ENCODE measurements around the gene CCDC12.

CCDC12 gene

GRCh38 chr3:46921041-46921440, 55.5 kb downstream of the CCDC12 start:
- no peak overlapping the region for H3K9ac ChIP-seq (ENCODE audit: low read length)
- H3K18ac ChIP-seq (ENCODE audit: low read length): no peak overlapping the region
- no peak overlapping the region for H3K56ac ChIP-seq (ENCODE audit: low read length)
- no peak overlapping the region for H2BK15ac ChIP-seq (replicated peaks; ENCODE audit: low read depth)
- H4K5ac ChIP-seq (ENCODE audit: low read length): no peak overlapping the region
- no peaks in the 10 kb centered on the region for H3K79me2 ChIP-seq (ENCODE audit: control insufficient read depth, insufficient read depth, low read length)
- no peak overlapping the region for H3K23ac ChIP-seq (ENCODE audit: low read length)
- H3K27me3 ChIP-seq (ENCODE audit: insufficient read depth, low read length, poor library complexity): no peaks in the 10 kb centered on the region
- H2BK5ac ChIP-seq (ENCODE audit: low read length): no peak overlapping the region
- H3K4me3 ChIP-seq (ENCODE audit: low read length): no peak overlapping the region
- no peak overlapping the region for H2BK120ac ChIP-seq (ENCODE audit: low read depth, low read length)
- no peaks in the 10 kb centered on the region for H3K4me1 ChIP-seq (ENCODE audit: control insufficient read depth, low read depth, low read length)
- peaks cover 1% of the 10 kb centered on the region for H3K79me1 ChIP-seq (ENCODE audit: low read length)
- H3K27ac ChIP-seq (ENCODE audit: low read depth, low read length): no peak overlapping the region
- no peak overlapping the region for H4K8ac ChIP-seq (ENCODE audit: low read depth, low read length)
- no peak for DNase-seq
- peaks cover 16% of the 10 kb centered on the region for H3K36me3 ChIP-seq (ENCODE audit: control insufficient read depth, insufficient read depth, low read length)
- no peak overlapping the region for H3K4me2 ChIP-seq (ENCODE audit: low read length)
- no peak overlapping the region for H2AK5ac ChIP-seq (ENCODE audit: low read length)
- no CpG with 5 or more reads among the region's 4 CpGs for WGBS (ENCODE audit: extremely low coverage, insufficient coverage, low lambda C conversion rate)
- no peak overlapping the region for H3K4ac ChIP-seq (ENCODE audit: low read depth, low read length)

- Histone ChIP-seq H4K8ac (ENCODE audit: low read depth, low read length) (no peak overlapping the region), H3K4ac (ENCODE audit: low read depth, low read length) (no peak overlapping the region), H3K79me1 (ENCODE audit: low read length) (peaks cover 1% of the 10 kb centered on the region), H2BK120ac (ENCODE audit: low read depth, low read length) (no peak overlapping the region), H2BK15ac (replicated peaks; ENCODE audit: low read depth) (no peak overlapping the region), H3K4me1 (ENCODE audit: control insufficient read depth, low read depth, low read length) (no peaks in the 10 kb centered on the region), H3K56ac (ENCODE audit: low read length) (no peak overlapping the region), H4K5ac (ENCODE audit: low read length) (no peak overlapping the region), H3K9ac (ENCODE audit: low read length) (no peak overlapping the region), H2AK5ac (ENCODE audit: low read length) (no peak overlapping the region), H2BK5ac (ENCODE audit: low read length) (no peak overlapping the region), H3K4me2 (ENCODE audit: low read length) (no peak overlapping the region), H3K27me3 (ENCODE audit: insufficient read depth, low read length, poor library complexity) (no peaks in the 10 kb centered on the region), H3K4me3 (ENCODE audit: low read length) (no peak overlapping the region), H3K79me2 (ENCODE audit: control insufficient read depth, insufficient read depth, low read length) (no peaks in the 10 kb centered on the region), H3K18ac (ENCODE audit: low read length) (no peak overlapping the region), H3K36me3 (ENCODE audit: control insufficient read depth, insufficient read depth, low read length) (peaks cover 8% of the 10 kb centered on the region), H3K23ac (ENCODE audit: low read length) (no peak overlapping the region), H3K27ac (ENCODE audit: low read depth, low read length) (no peak overlapping the region)
- WGBS (ENCODE audit: extremely low coverage, insufficient coverage, low lambda C conversion rate): no CpG with 5 or more reads among the region's 4 CpGs
- no peak for DNase-seq
Measured at GRCh38 chr3:46918634-46919033, 57.9 kb downstream of the CCDC12 start.

GRCh38 chr3:46918202-46918601, 58.3 kb downstream of the CCDC12 start:
- Histone ChIP-seq H4K5ac (ENCODE audit: low read length) (no peak overlapping the region), H3K36me3 (ENCODE audit: control insufficient read depth, insufficient read depth, low read length) (peaks cover 8% of the 10 kb centered on the region), H3K27me3 (ENCODE audit: insufficient read depth, low read length, poor library complexity) (no peaks in the 10 kb centered on the region), H4K8ac (ENCODE audit: low read depth, low read length) (no peak overlapping the region), H3K4me3 (ENCODE audit: low read length) (no peak overlapping the region), H3K27ac (ENCODE audit: low read depth, low read length) (no peak overlapping the region), H2BK5ac (ENCODE audit: low read length) (no peak overlapping the region), H2AK5ac (ENCODE audit: low read length) (no peak overlapping the region), H3K9ac (ENCODE audit: low read length) (no peak overlapping the region), H3K18ac (ENCODE audit: low read length) (no peak overlapping the region), H3K79me1 (ENCODE audit: low read length) (peaks cover 1% of the 10 kb centered on the region), H3K4ac (ENCODE audit: low read depth, low read length) (no peak overlapping the region), H3K4me1 (ENCODE audit: control insufficient read depth, low read depth, low read length) (no peaks in the 10 kb centered on the region), H3K79me2 (ENCODE audit: control insufficient read depth, insufficient read depth, low read length) (no peaks in the 10 kb centered on the region), H3K23ac (ENCODE audit: low read length) (no peak overlapping the region), H2BK15ac (replicated peaks; ENCODE audit: low read depth) (no peak overlapping the region), H3K4me2 (ENCODE audit: low read length) (no peak overlapping the region), H2BK120ac (ENCODE audit: low read depth, low read length) (no peak overlapping the region), H3K56ac (ENCODE audit: low read length) (no peak overlapping the region)
- WGBS (ENCODE audit: extremely low coverage, insufficient coverage, low lambda C conversion rate): no CpG with 5 or more reads among the region's 1 CpG
- DNase-seq: no peak

- no peaks in the 10 kb centered on the region for H3K79me1 ChIP-seq (ENCODE audit: low read length)
Measured at GRCh38 chr3:46917257-46917656, 59.3 kb downstream of the CCDC12 start.

GRCh38 chr3:46916799-46917198, 59.7 kb downstream of the CCDC12 start:
- Histone ChIP-seq H4K8ac (ENCODE audit: low read depth, low read length) (no peak overlapping the region), H2AK5ac (ENCODE audit: low read length) (no peak overlapping the region), H3K4me1 (ENCODE audit: control insufficient read depth, low read depth, low read length) (no peaks in the 10 kb centered on the region), H3K9ac (ENCODE audit: low read length) (no peak overlapping the region), H3K27me3 (ENCODE audit: insufficient read depth, low read length, poor library complexity) (no peaks in the 10 kb centered on the region), H3K79me2 (ENCODE audit: control insufficient read depth, insufficient read depth, low read length) (no peaks in the 10 kb centered on the region), H3K18ac (ENCODE audit: low read length) (no peak overlapping the region), H3K56ac (ENCODE audit: low read length) (no peak overlapping the region), H2BK120ac (ENCODE audit: low read depth, low read length) (no peak overlapping the region), H3K79me1 (ENCODE audit: low read length) (no peaks in the 10 kb centered on the region), H3K4me3 (ENCODE audit: low read length) (no peak overlapping the region), H4K5ac (ENCODE audit: low read length) (no peak overlapping the region), H3K27ac (ENCODE audit: low read depth, low read length) (no peak overlapping the region), H3K4me2 (ENCODE audit: low read length) (no peak overlapping the region), H2BK15ac (replicated peaks; ENCODE audit: low read depth) (no peak overlapping the region), H2BK5ac (ENCODE audit: low read length) (no peak overlapping the region), H3K36me3 (ENCODE audit: control insufficient read depth, insufficient read depth, low read length) (peaks cover 5% of the 10 kb centered on the region), H3K4ac (ENCODE audit: low read depth, low read length) (no peak overlapping the region), H3K23ac (ENCODE audit: low read length) (no peak overlapping the region)
- no peak for DNase-seq
- WGBS (ENCODE audit: extremely low coverage, insufficient coverage, low lambda C conversion rate): no CpG with 5 or more reads among the region's 3 CpGs

More at GRCh38 chr3:46917257-46917656, 59.3 kb downstream of the CCDC12 start:
- no peak overlapping the region for H3K4me2 ChIP-seq (ENCODE audit: low read length)
- no peak overlapping the region for H3K9ac ChIP-seq (ENCODE audit: low read length)
- H2AK5ac ChIP-seq (ENCODE audit: low read length): no peak overlapping the region
- DNase-seq: no peak
- no peak overlapping the region for H2BK120ac ChIP-seq (ENCODE audit: low read depth, low read length)
- no peaks in the 10 kb centered on the region for H3K79me2 ChIP-seq (ENCODE audit: control insufficient read depth, insufficient read depth, low read length)
- no peak overlapping the region for H2BK5ac ChIP-seq (ENCODE audit: low read length)
- H4K8ac ChIP-seq (ENCODE audit: low read depth, low read length): no peak overlapping the region
- H3K18ac ChIP-seq (ENCODE audit: low read length): no peak overlapping the region
- H3K4me3 ChIP-seq (ENCODE audit: low read length): no peak overlapping the region
- no peaks in the 10 kb centered on the region for H3K27me3 ChIP-seq (ENCODE audit: insufficient read depth, low read length, poor library complexity)
- H2BK15ac ChIP-seq (replicated peaks; ENCODE audit: low read depth): no peak overlapping the region
- no peak overlapping the region for H3K56ac ChIP-seq (ENCODE audit: low read length)
- no peak overlapping the region for H3K23ac ChIP-seq (ENCODE audit: low read length)
- no peak overlapping the region for H4K5ac ChIP-seq (ENCODE audit: low read length)
- H3K36me3 ChIP-seq (ENCODE audit: control insufficient read depth, insufficient read depth, low read length): peaks cover 5% of the 10 kb centered on the region
- no peak overlapping the region for H3K27ac ChIP-seq (ENCODE audit: low read depth, low read length)
- no peaks in the 10 kb centered on the region for H3K4me1 ChIP-seq (ENCODE audit: control insufficient read depth, low read depth, low read length)
- H3K4ac ChIP-seq (ENCODE audit: low read depth, low read length): no peak overlapping the region
- 100% methylated on average over 1 of the region's 3 CpGs for WGBS (ENCODE audit: extremely low coverage, insufficient coverage, low lambda C conversion rate)

- H3K36me3 ChIP-seq (ENCODE audit: control insufficient read depth, insufficient read depth, low read length): peaks cover 5% of the 10 kb centered on the region
- no peak for DNase-seq
- H3K79me1 ChIP-seq (ENCODE audit: low read length): no peaks in the 10 kb centered on the region
Measured at GRCh38 chr3:46916278-46916677, 60.3 kb downstream of the CCDC12 start.

More at GRCh38 chr3:46916278-46916677, 60.3 kb downstream of the CCDC12 start:
- Histone ChIP-seq H3K56ac (ENCODE audit: low read length) (no peak overlapping the region), H3K4me1 (ENCODE audit: control insufficient read depth, low read depth, low read length) (no peaks in the 10 kb centered on the region), H2BK5ac (ENCODE audit: low read length) (no peak overlapping the region), H3K4ac (ENCODE audit: low read depth, low read length) (no peak overlapping the region), H2BK120ac (ENCODE audit: low read depth, low read length) (no peak overlapping the region), H3K4me2 (ENCODE audit: low read length) (no peak overlapping the region), H4K8ac (ENCODE audit: low read depth, low read length) (no peak overlapping the region), H4K5ac (ENCODE audit: low read length) (no peak overlapping the region), H3K27ac (ENCODE audit: low read depth, low read length) (no peak overlapping the region), H3K79me2 (ENCODE audit: control insufficient read depth, insufficient read depth, low read length) (no peaks in the 10 kb centered on the region), H3K23ac (ENCODE audit: low read length) (no peak overlapping the region), H2BK15ac (replicated peaks; ENCODE audit: low read depth) (no peak overlapping the region), H3K27me3 (ENCODE audit: insufficient read depth, low read length, poor library complexity) (no peaks in the 10 kb centered on the region), H3K18ac (ENCODE audit: low read length) (no peak overlapping the region), H3K4me3 (ENCODE audit: low read length) (no peak overlapping the region), H2AK5ac (ENCODE audit: low read length) (no peak overlapping the region), H3K9ac (ENCODE audit: low read length) (no peak overlapping the region)
- no CpG with 5 or more reads among the region's 1 CpG for WGBS (ENCODE audit: extremely low coverage, insufficient coverage, low lambda C conversion rate)

All from mesendoderm (in vitro differentiated cells).